Keratinocyte (primary cell): ENCODE results near the gene TMEM207. TPM values are rescaled to one million over a fixed set of nuclear protein-coding genes. Genes with fewer than 3 reads are reported as not detected.
"Not testable (repeated sequence)": the region's sequence is repeated elsewhere in the genome, so short reads cannot be mapped to it uniquely, and the experiment has no call there.

Experiments
- DNase-seq: peaks from one replicate; pipeline ENCODE4 v3.0.0-alpha.2; 2011; ENCODE audit warnings: low read depth, missing footprints, low spot score
- FAIRE-seq: peaks from 2 replicates; lab custom pipeline; 2011; peaks lifted over from hg19 to GRCh38; lab: Jason Lieb, UNC
- H2AFZ ChIP-seq: 2 replicates; pipeline ENCODE4 v1.6.0; 2012; ENCODE audit warnings: low read length, control low read depth, inconsistent platforms; ENCODE audit not compliant: control insufficient read depth
- H3K27ac ChIP-seq: 2 replicates; pipeline ENCODE4 v1.5.1; 2011; ENCODE audit warnings: low read length; ENCODE audit not compliant: control insufficient read depth, insufficient read depth
- H3K27me3 ChIP-seq: 3 replicates; pipeline ENCODE4 v1.6.0; 2011; ENCODE audit warnings: low read length; ENCODE audit not compliant: control insufficient read depth, insufficient read depth; ENCODE audit errors: extremely low read depth
- H3K36me3 ChIP-seq, 2 experiments: 2 replicates in 1 of 2; 3 replicates in 1 of 2; pipeline ENCODE4 v1.5.1; 2011; ENCODE audit warnings: low read length in 2 of 2, mild to moderate bottlenecking in 1 of 2; ENCODE audit not compliant: control insufficient read depth in 2 of 2, insufficient read depth in 2 of 2; ENCODE audit errors: extremely low read depth in 1 of 2
- H3K4me1 ChIP-seq: 3 replicates; pipeline ENCODE4 v1.5.1; 2011; ENCODE audit warnings: low read length; ENCODE audit not compliant: control insufficient read depth, insufficient read depth; ENCODE audit errors: extremely low read depth
- H3K4me2 ChIP-seq: 3 replicates; pipeline ENCODE4 v1.6.0; 2011; ENCODE audit warnings: low read depth, low read length; ENCODE audit not compliant: control insufficient read depth, insufficient read depth; ENCODE audit errors: extremely low read depth
- H3K4me3 ChIP-seq, 3 experiments: fragments of 200-600 bp in 1 of 3; sonication (generic) in 1 of 3; 2 replicates in 2 of 3; 3 replicates in 1 of 3; pipeline ENCODE4 v1.5.1; 2011 to 2016; ENCODE audit warnings: low read length in 3 of 3, mild to moderate bottlenecking in 3 of 3, control low read depth in 2 of 3, inconsistent platforms in 1 of 3, low read depth in 1 of 3, mixed read lengths in 1 of 3, mixed run types in 1 of 3, moderate library complexity in 1 of 3; ENCODE audit not compliant: control insufficient read depth in 2 of 3, insufficient read depth in 2 of 3; ENCODE audit errors: extremely low read depth in 1 of 3
- H3K79me2 ChIP-seq: 2 replicates; pipeline ENCODE4 v1.6.0; 2012; ENCODE audit warnings: low read length; ENCODE audit not compliant: control insufficient read depth, insufficient read depth
- H3K9ac ChIP-seq: 3 replicates; pipeline ENCODE4 v1.6.0; 2011; ENCODE audit warnings: low read length; ENCODE audit not compliant: control insufficient read depth, insufficient read depth; ENCODE audit errors: extremely low read depth
- H3K9me1 ChIP-seq: 3 replicates; pipeline ENCODE4 v1.6.0; 2011; ENCODE audit warnings: low read length; ENCODE audit not compliant: control insufficient read depth, insufficient read depth; ENCODE audit errors: extremely low read depth
- H3K9me3 ChIP-seq: 2 replicates; pipeline ENCODE4 v1.5.1; 2012; ENCODE audit warnings: low read depth, low read length; ENCODE audit not compliant: control insufficient read depth
- H4K20me1 ChIP-seq: 3 replicates; pipeline ENCODE4 v1.6.0; 2011; ENCODE audit warnings: low read length; ENCODE audit not compliant: control insufficient read depth, insufficient read depth; ENCODE audit errors: extremely low read depth
- EZH2 ChIP-seq: IDR thresholded peaks from one replicate; pipeline ENCODE4 v1.6.1; 2012; ENCODE audit warnings: inconsistent platforms, mild to moderate bottlenecking, low read length, moderate library complexity
- dilution Hi-C: fragments of 300-500 bp; cut with MboI; formaldehyde crosslinking; loops from one replicate; pipeline ENCODE4 v1.7.0; 2020; ENCODE audit warnings: low sequenced_read_pairs; ENCODE audit not compliant: extremely low pct_ligation_motif_present
- polyA plus RNA-seq, 5 experiments: library from polyadenylated mRNA; depleted of rRNA in 3 of 5; stranded (reverse) in 3 of 5; stranded (forward) in 1 of 5; unstranded in 1 of 5; fragments of >200 nt; gene quantifications; 1 replicate in 1 of 5; 2 replicates in 3 of 5; 3 replicates in 1 of 5; pipeline versions ENCODE4 v1.2.1 to v1.2.3, GENCODE V29; 2011 to 2012; ENCODE audit warnings: missing spikeins in 2 of 5, low read depth in 1 of 5, low replicate concordance in 1 of 5
- TF ChIP-seq, protein P1 (sequence below), 3 experiments: IDR thresholded peaks in 1 of 3; conservative IDR thresholded peaks in 1 of 3; optimal IDR thresholded peaks in 1 of 3; 2 replicates in 2 of 3; 3 replicates in 1 of 3; pipeline versions ENCODE3 to v1.5.1; 2011; ENCODE audit warnings: low read length in 3 of 3, mild to moderate bottlenecking in 3 of 3, moderate library complexity in 2 of 3, control low read depth in 1 of 3, inconsistent platforms in 1 of 3; ENCODE audit not compliant: insufficient read depth in 2 of 3; ENCODE audit errors: extremely low read depth in 1 of 3

Gene TMEM207
- polyA plus RNA-seq, 1 donor (not counting 4 experiments of a cell fraction or from before 2014, with no cell fraction given): not detected

DNA sequence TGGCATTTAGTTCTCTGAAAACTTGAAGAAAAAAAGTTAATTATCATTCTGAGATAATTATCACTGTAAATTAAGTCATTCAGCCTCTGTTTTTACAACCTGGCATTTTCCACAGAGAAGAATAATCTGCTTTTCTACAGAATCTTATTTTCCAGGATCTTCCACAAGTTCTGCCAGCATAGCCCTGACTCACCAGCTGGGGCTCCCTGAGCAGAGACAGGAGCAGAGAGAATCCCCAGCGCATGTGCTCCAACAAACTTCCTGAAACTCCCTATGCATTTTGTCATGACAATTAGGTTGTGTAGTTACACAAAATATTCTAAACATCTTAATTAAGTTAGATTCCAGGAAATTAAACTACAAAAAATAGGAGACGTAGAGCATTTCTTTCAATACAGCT, 32.1 kb upstream of the TMEM207 start:
- FAIRE-seq: no peak
- dilution Hi-C loops: no loop called here

GRCh38 chr3:190473261-190473660, 23.6 kb upstream of the TMEM207 start:
- H3K4me1 ChIP-seq, H3K27me3 ChIP-seq, H3K4me2 ChIP-seq, H3K27ac ChIP-seq, DNase-seq, H3K4me3 ChIP-seq, H3K9me1 ChIP-seq, H3K9me3 ChIP-seq, H4K20me1 ChIP-seq, H3K79me2 ChIP-seq, H3K9ac ChIP-seq, dilution Hi-C loops, FAIRE-seq, H3K36me3 ChIP-seq, H2AFZ ChIP-seq: not testable (repeated sequence)

More for the DNA sequence above, 32.1 kb upstream of the TMEM207 start:
- H4K20me1 ChIP-seq: no peaks in the 10 kb centered on the region
- no peaks in the 10 kb centered on the region for H3K36me3 ChIP-seq
- H3K4me3 ChIP-seq: no peak overlapping the region
- no peak for TF ChIP-seq EZH2
- TF ChIP-seq, protein P1, sequence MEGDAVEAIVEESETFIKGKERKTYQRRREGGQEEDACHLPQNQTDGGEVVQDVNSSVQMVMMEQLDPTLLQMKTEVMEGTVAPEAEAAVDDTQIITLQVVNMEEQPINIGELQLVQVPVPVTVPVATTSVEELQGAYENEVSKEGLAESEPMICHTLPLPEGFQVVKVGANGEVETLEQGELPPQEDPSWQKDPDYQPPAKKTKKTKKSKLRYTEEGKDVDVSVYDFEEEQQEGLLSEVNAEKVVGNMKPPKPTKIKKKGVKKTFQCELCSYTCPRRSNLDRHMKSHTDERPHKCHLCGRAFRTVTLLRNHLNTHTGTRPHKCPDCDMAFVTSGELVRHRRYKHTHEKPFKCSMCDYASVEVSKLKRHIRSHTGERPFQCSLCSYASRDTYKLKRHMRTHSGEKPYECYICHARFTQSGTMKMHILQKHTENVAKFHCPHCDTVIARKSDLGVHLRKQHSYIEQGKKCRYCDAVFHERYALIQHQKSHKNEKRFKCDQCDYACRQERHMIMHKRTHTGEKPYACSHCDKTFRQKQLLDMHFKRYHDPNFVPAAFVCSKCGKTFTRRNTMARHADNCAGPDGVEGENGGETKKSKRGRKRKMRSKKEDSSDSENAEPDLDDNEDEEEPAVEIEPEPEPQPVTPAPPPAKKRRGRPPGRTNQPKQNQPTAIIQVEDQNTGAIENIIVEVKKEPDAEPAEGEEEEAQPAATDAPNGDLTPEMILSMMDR (optimal IDR thresholded peaks at IDR 0.05 in 1 of 3, IDR thresholded peaks at IDR 0.05 in 1 of 3, conservative IDR thresholded peaks at IDR 0.05 in 1 of 3; ENCODE audit: extremely low read depth in 1 of 3, insufficient read depth in 2 of 3, low read length in 3 of 3): no peak
- no peaks in the 10 kb centered on the region for H3K9me3 ChIP-seq
- H2AFZ ChIP-seq: no peak overlapping the region
- H3K4me1 ChIP-seq: peaks cover 4% of the 10 kb centered on the region
- H3K9ac ChIP-seq: no peak overlapping the region
- no peak for DNase-seq
- H3K9me1 ChIP-seq: no peaks in the 10 kb centered on the region
- no peaks in the 10 kb centered on the region for H3K79me2 ChIP-seq
- no peaks in the 10 kb centered on the region for H3K27me3 ChIP-seq
- no peak overlapping the region for H3K27ac ChIP-seq
- H3K4me2 ChIP-seq: no peak overlapping the region

GRCh38 chr3:190467922-190468321, 18.2 kb upstream of the TMEM207 start:
- no peak for TF ChIP-seq EZH2
- TF ChIP-seq, protein P1 (optimal IDR thresholded peaks at IDR 0.05 in 1 of 3, IDR thresholded peaks at IDR 0.05 in 1 of 3, conservative IDR thresholded peaks at IDR 0.05 in 1 of 3; ENCODE audit: extremely low read depth in 1 of 3, insufficient read depth in 2 of 3, low read length in 3 of 3): no peak
- Histone ChIP-seq H3K4me2 (no peak overlapping the region), H3K4me3 (no peak overlapping the region), H3K27ac (no peak overlapping the region), H3K4me1 (no peaks in the 10 kb centered on the region), H3K9ac (no peak overlapping the region), H3K9me1 (no peaks in the 10 kb centered on the region), H4K20me1 (no peaks in the 10 kb centered on the region), H3K9me3 (no peaks in the 10 kb centered on the region), H3K27me3 (no peaks in the 10 kb centered on the region), H3K79me2 (no peaks in the 10 kb centered on the region), H2AFZ (no peak overlapping the region), H3K36me3 (no peaks in the 10 kb centered on the region)
- dilution Hi-C loops: no loop called here
- DNase-seq (no peak), FAIRE-seq (no peak)
